CD1c-positive myeloid dendritic cell (primary cell): ENCODE results near the gene DNAI2.

Experiments used
- DNase-seq: peaks from one replicate; pipeline ENCODE4 v3.0.0-alpha.2; 2016; ENCODE audit errors: extremely low spot score

Gene DNAI2

DNA sequence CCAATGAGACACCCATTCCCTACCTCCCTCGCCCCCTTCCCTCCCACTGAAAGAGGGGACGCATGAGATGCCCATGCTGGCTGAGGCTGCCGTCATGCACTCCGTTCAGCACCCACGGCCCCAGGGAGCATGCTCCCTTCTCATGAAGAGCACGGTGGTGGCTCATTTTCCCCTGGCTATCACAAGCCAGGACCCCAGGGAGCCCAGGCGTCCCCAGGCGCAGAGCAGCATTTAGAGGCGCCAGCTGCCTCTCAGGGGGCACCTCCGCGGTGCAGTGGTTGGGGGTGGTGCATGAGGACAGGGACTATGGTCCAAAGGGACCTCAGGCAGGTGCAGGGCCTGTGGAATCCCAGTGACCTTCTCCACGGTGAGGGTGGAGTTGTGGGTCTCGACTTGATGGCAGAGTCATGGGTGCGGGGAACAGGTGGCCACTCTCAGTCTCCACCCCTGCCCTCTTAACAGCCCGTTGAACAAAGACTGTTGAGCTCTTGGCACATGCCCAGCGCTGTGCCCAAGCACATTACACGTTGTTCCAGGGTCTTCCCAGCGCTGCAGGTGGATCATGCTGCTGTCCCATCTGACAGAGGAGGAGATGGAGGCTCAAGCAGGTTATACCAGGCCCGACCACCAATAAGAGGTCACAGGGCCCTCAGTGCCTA is 65.6 kb downstream of the DNAI2 start:
- no peak for DNase-seq

DNA sequence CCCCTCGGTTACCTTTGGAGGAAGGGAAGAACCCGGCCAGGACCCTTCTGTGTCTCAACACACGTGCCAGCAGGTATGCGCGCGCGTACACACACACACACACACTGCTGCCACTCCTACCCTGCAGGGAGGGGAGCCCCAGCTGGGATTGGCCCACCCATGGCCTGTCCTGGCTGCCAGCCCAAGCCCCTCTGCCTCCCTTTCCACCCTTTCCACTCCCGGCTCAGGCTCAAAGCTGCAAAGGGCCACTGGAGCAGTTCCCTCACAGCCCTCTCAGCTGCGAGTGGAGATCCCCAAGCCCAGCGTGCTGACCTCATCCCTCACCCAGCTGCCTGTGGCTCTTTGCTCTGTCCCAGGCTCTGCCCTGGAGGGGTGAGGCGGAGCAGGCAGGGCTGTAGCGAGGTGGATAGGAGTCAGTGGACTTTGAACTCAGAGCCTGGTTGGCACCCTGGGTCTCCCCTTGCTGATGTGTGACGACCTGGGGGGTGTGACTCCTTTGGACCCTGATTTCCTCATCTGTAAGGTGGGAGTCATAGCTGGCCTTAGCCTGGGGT is 66.5 kb downstream of the DNAI2 start:
- DNase-seq: peak; percentile 2

DNA sequence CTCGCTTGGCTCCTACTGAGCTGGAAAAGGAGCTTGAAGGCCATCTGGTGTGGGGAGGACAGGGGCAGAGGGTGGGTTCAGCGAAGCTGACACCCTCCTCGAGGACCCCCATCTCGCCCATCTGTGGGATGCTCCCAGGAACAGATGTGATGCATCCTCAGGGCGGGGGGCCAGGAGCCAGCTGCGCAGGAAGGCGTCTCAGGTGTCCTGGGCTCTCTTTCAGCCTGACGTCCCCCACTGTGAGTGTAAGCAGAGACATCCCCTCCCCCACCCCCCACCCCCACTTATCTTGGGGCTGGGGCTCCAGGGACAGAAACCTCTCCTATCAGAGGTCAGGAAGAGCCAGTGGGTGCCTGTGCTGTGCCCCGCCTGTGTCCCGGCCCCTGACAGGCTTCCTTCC is 68.2 kb downstream of the DNAI2 start:
- DNase-seq: no peak

DNA sequence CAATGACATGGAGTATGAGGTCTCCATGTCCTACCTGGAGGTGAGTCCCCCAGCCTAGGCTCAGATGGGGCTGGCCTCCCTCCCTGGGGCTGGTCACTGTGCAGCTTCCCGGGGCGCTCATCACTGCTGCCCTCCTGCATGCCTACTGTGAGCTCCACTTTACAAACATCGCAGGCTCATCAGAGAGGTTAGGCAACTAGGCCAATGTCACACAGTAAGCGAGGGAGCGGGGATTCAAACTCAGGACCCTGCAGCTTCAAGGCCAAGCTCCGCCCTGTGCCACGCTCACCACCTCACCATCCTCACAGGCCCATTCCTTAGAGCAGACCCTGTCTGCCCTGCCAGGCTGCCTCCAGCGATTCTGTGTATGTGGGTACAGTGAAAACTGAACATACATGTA is 69.1 kb downstream of the DNAI2 start:
- no peak for DNase-seq

DNA sequence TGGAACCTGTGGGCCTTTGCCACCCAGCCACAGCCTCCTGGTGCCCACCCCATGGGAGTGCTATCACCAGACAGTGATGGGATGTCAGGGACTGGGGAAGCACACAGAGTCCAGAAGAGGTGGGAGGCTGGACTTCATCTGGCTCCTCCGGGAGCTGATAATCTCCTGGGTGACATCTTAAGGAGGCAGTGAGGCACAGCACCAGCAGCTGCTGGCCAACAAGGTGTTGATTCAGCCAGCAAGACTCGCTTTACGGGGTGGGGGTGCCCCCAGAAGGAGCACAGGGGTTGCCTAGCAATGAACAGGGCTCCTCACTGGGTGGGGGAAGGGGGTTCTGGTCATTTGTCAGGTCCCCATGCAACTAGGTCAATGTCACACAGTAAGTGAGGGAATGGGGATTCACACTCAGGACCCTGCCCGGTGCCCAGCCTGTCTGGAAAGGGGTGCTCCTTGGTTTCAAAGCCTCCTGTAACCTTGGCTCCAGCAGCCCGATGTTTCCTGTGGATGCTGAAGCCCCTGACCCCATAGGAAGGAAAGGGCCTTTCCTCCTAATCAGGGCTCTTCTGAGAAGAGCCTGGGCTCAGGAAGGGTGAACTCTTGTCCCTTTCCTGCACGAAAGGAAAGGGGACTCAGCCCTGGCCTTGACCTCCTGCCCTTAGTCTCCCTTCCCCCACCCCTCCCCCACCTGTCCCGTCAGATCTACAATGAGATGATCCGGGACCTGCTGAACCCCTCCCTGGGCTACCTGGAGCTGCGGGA is 69.7 kb downstream of the DNAI2 start:
- no peak for DNase-seq

DNA sequence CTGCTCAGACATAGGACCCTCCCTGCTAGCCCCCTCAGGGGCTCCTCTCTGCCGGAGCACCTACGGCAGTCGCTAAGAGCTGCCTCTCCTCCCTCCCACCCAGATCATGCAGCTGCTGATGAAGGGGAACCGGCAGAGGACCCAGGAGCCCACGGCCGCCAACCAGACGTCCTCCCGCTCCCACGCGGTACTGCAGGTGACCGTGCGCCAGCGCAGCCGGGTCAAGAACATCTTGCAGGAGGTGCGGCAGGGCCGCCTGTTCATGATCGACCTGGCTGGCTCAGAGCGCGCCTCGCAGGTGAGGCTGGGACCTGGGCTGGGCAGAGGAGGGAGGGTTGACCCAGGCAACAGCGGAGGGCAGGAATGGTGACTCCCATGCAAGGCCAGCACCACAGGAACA is 70.6 kb downstream of the DNAI2 start:
- DNase-seq: no peak

DNA sequence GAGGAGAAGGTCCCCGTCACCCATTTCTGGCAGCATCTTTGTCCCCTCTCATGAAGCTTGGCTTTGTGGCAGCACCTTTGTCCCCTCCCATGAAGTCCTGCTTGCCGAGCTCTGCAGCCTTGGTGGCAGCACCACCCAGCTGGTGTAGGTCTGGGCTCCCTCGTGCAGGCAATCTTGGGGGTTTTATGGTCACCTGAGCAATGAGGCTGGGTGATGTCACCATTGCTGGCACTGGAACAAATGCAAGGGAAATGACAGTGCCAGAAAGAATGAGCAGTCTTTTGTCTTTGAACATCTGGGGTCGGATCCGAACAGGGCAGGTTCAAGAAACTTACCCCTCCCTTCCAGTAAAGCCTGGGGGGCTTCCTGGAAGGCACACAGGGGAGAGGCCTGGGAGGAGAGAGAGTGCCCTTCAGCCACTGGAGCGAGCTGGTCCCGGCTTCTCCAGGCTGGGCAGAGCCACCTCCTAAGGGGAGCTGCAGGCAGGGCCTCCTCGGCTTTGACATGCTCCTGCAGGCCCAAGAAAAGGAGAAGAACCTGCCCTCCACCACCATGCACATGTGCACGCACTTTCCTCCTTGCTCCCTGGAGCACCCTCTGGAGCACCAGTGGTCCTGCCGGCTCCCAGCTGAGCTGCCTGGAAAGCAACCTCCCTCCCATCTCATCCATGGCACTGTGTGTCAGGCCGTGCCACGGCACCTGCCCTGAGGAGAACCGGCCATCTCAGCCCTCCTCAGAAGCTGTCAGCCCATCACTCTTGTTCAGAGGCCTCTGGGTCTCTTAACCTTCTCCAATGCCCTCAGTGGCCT is 71.6 kb downstream of the DNAI2 start:
- no peak for DNase-seq

DNA sequence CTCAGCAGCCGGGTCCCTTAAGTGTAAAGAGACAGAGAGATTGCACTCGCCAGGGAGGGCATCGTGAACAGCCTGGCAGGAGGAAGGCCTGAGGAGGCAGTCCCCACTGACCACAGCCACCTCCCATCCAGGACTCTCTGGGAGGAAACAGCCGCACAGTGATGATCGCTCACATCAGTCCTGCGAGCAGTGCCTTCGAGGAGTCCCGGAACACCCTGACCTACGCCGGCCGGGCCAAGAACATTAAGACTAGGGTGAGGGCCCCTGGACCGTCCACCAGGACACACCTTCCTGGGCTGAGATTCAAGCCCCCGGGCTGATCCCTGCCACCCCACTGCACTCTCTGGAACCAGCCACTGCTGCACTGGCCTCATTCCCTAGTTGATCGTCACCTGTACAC is 73.6 kb downstream of the DNAI2 start:
- no peak for DNase-seq

DNA sequence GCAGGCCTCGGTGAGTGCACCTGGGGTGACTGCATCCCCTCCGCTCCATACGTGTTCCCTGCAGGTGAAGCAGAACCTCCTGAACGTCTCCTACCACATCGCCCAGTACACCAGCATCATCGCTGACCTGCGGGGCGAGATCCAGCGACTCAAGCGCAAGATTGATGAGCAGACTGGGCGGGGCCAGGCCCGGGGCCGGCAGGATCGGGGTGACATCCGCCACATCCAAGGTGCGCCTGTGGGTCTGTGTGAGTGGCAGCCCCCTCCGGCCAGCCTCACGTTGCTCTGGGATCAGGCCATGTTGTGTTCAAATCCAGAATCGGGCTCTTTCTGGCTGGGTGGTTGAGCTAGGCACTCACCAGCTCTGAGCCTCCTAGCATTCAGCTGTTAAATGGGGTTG is 75.1 kb downstream of the DNAI2 start:
- no peak for DNase-seq

DNA sequence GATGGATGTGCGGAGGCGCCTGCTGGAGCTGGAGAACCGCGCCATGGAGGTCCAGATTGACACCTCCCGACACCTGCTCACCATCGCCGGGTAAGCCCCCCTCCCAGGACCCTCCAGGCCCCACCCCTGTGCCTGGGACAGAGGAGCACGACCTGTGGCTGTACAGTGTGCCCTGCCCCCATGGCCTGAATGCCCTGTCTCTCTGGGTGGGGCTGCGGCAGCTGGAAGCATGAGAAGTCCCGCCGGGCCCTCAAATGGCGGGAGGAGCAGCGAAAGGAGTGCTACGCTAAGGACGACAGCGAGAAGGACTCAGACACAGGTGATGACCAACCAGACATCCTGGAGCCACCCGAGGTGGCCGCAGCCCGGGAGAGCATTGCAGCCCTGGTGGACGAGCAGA is 76.5 kb downstream of the DNAI2 start:
- no peak for DNase-seq

DNA sequence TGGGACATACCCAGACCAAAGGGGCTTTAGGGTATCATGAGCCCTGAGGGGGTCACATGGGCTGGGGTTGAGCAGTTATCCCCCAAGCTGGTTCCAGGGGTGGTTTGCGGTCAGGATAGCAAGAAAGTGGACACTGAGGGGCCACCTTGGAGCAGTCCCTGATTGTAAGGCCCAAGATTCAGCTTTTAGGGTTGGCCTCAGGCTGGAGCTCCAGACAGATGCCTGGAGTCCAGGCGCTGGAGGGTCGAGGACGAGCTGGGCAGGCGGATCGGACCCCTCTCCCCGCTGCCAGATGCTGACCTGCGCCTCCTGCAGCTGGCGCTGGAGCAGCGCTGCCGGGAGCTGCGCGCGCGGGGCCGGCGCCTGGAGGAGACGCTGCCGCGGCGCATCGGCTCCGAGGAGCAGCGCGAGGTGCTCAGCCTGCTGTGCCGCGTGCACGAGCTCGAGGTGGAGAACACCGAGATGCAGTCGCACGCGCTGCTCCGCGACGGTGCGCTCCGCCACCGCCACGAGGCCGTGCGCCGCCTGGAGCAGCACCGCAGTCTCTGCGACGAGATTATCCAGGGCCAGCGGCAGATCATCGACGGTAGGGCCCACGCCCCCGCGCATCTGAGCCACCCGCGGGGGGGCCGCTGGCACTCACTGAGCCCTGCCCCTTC is 77.6 kb downstream of the DNAI2 start:
- DNase-seq: peak; percentile 7

DNA sequence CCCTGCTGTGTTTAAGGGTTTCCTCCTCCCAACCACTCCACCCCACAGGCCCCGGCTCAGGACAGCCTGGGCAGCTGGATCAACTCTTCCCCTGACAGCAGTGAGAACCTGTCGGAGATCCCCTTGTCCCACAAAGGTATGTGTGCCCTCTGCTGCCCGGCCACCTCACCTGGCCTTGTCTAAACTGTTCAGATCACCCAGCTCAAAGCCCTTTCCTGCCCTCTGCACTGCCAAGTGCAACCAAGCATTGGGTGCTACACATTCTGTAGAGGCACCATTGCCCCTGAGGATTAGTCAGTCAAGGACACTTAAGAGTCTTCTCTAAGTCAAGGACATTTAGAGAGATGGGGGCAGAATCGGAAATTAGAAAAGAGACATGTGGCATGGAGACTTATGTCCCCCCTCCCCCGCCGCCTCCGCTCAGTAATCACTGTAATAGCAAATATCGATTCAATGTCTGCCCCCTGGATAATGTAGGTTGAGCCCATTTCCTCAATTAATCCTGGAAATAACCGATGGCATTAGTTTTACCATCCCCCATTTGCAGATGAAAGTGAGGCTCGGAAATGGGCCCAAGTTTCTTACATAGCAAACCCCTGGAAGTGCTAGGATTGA is 79.5 kb downstream of the DNAI2 start:
- no peak for DNase-seq

DNA sequence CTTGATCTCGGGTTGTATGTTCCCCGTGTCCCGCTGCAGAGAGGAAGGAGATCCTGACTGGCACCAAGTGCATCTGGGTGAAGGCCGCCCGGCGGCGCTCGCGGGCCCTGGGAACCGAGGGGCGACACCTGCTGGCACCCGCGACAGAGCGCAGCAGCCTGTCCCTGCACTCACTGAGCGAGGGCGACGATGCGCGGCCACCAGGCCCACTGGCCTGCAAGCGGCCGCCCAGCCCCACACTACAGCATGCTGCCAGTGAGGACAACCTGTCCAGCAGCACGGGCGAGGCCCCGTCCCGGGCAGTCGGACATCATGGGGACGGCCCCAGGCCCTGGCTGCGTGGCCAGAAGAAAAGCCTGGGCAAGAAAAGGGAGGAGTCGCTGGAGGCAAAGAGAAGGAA is 80.1 kb downstream of the DNAI2 start:
- peak; percentile 78 for DNase-seq

DNA sequence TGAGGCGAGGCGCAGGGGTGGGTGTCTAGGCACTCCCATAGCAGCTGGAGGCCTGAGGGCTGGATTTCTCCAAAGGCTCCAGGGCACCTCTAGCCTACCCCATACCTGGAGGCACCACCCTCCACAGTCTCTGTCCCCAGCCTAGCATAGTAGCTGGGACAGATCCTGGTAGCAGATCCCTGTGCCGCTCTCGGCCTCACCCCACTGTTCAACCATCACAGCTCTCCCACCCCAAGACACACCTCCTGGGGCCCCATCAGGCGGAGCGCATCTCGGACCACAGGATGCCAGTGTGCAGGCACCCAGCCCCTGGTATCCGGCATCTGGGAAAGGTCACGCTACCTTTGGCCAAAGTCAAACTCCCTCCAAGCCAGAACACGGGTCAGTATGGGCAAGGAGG is 80.5 kb downstream of the DNAI2 start:
- no peak for DNase-seq

DNA sequence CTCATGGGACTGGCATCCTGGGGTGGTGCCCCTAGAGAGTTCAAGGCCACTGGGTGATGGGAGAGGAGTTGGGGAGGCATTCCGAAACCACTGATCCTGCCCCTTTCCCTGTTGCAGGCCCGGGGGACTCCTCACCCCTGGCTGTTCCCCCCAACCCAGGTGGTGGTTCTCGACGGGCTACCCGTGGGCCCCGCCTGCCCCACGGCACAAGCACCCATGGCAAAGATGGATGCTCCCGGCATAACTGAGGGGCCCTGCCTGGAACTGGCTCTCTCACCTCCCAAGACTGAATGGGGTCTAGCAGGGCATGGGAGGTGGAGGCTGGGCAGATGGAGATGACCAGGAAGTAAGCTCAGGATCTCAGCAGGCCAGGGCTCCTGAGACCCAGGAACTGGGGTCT is 81.0 kb downstream of the DNAI2 start:
- DNase-seq: no peak

DNA sequence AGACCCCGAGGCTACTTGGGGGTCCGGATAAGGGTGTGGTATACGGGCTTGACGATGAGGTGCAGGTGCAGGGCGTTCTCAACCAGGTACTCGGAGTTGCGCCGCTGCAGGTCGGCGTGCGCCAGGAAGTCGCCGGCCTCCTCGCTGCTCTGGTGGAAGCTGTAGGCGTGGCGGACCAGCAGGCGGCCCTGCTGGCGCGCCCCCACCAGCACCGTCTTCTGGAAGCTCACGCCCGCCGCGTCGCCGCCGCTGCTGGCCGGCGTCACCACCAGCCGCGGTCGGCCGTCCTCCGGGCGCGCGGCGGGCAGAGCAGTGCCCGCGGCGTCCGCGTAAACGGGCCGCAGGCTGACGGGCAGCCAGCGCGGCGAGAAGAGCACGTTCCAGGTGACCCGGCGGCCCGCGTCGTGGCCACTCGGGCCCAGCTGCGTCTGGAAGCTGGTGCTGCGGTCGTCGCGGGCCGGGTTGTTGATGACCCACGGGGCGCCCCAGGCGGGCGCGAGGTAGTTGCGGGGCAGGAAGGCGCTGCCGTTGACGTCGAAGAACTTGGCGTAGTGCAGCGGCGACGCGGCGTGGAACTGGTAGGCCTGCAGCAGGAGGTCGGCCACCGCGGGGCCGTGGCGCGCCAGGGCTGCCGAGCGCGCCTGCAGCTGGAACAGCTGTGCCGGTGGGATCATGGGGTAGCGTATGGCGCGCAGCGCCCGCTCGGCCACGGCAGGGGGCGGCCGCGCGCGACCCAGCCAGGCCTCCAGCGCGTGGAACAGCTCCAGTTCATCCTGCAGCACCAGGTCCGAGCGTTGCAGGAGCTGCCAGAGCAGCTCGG is 82.8 kb downstream of the DNAI2 start:
- peak; percentile 24 for DNase-seq

DNA sequence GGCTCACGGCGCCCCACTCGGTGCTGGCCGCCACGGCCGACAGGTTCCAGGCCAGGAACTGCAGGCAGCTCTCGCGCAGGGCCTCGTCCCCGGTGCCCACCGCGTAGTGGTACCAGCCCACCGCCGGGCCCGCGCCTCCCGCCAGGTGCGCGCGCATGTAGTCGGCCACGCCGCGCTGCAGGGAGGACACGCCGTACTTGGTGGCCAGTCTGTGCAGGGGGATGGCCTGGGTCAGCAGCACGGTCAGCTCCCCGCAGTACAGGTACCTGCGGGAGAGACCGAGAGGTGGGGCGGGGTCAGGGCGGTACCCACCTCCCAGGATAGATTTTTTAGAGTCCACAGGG is 83.4 kb downstream of the DNAI2 start:
- no peak for DNase-seq

DNA sequence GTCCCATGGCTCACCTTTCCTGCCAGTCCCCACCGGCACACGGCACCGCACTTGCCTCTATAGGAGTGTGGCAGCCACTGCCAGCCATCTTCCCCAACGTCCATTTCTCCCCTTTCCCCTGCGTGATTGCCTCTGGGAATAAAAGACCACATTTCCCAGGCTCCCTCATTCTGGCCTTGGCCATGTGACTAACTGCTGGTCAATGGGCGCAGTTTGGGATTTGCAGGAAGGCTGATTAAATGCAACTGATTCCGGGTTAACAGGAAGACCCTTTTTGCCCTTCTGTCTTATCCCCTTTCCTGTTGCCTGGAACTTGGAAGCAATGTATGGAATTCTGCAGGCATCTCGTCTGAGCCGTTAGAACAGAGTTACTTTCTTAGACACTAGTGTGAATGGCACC is 84.7 kb downstream of the DNAI2 start:
- DNase-seq: no peak

DNA sequence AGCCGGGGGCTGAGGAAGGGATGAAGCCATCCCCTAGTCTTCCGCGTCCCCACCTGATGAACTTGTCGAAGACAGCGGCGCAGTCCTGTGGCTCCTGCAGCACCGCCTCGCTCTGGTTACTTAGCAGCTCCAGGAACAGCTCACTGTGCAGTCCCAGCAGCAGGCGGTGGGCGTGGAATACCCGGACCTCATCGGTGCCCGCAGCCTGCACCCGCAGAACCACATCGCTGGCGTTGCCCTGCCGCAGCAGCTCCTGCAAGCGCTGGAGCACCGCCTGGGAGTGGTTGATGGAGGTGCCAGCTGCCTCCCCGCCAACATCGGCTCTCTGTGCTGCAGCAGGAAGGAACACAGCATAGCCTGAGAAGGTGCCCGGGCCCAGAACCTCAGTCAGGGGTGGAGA is 85.9 kb downstream of the DNAI2 start:
- no peak for DNase-seq

DNA sequence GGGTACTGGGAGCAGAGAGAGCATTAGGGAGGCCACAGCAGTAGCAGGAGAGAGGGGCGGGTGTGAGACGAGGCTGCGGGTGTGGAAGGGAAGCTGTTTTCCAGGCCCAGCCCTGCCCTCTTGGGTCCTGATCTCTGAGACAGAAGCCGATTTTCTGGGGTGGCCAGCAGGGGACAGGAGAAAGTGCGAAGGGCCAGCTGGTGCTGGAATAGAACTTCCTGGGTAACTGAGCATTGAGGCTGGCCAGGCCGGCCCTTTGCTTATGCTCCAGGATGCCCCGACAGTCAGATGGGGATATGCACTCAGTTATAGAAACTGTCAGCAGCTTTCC is 86.8 kb downstream of the DNAI2 start:
- DNase-seq: no peak
